ENCODE data around the gene IMMT.

The IMMT gene

DNA sequence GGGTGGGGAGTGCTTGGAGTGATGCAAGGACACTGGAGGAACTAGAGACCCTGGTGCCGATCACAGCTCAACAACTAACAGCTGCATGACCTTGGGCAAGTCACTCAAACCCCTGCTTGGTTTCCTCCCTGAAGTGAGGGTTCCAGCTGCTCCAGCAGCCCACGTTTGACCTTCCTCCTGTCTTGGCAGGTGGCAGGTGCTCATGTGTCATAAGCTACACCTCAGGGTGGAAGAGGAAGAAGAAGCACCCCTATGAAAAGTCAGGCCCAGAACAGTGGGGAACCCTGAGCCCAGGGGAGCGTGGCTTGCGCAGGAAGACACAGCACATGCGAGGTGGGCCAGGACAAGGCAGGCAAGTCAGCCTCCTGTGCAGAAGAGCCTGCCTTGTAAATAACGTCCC lies 46.3 kb upstream of the IMMT start:
- TF ChIP-seq NFIC (IDR thresholded peaks at IDR 0.05) (no peak), CREB1 (IDR thresholded peaks at IDR 0.05; ENCODE audit: low read depth) (no peak), TCF12 (IDR thresholded peaks at IDR 0.05; ENCODE audit: low read depth) (no peak), CEBPB (IDR thresholded peaks at IDR 0.05) (no peak), EGR1 (IDR thresholded peaks at IDR 0.05) (no peak), TAF1 (IDR thresholded peaks at IDR 0.05; ENCODE audit: low read depth) (no peak), TEAD4 (IDR thresholded peaks at IDR 0.05) (no peak)
- TF ChIP-seq, protein P1, sequence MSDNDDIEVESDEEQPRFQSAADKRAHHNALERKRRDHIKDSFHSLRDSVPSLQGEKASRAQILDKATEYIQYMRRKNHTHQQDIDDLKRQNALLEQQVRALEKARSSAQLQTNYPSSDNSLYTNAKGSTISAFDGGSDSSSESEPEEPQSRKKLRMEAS (IDR thresholded peaks at IDR 0.05): no peak

DNA sequence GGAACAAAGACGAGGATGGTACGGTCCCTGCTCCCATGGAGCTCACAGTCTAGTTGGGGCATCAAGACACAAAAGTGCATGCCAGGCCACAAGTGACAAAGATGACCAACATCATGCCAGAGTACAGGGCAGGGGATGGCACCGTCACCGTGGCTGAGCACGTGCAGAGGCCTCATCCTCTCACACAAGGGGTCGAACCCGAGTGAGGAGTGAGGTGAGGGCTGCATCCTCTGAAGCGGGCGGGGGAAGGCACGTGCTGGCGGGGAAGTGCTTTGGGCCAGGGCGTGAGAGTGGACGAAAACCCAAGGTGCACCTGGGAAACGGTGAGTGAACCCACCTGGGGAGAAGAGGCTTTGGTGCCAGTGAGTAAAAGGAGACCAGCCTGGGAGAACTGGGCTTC lies 45.0 kb upstream of the IMMT start:
- TF ChIP-seq TCF12 (IDR thresholded peaks at IDR 0.05; ENCODE audit: low read depth) (no peak), YY1 (IDR thresholded peaks at IDR 0.05; ENCODE audit: low read depth) (no peak), NFIC (IDR thresholded peaks at IDR 0.05) (no peak), EGR1 (IDR thresholded peaks at IDR 0.05) (no peak), ZBTB7A (IDR thresholded peaks at IDR 0.05; ENCODE audit: low read depth) (no peak), CREB1 (IDR thresholded peaks at IDR 0.05; ENCODE audit: low read depth) (no peak), RAD21 (IDR thresholded peaks at IDR 0.05; ENCODE audit: low read depth) (no peak), CEBPB (IDR thresholded peaks at IDR 0.05) (no peak), TAF1 (IDR thresholded peaks at IDR 0.05; ENCODE audit: low read depth) (no peak), EP300 (IDR thresholded peaks at IDR 0.05; ENCODE audit: borderline replicate concordance) (no peak), TEAD4 (IDR thresholded peaks at IDR 0.05) (no peak), FOXM1 (IDR thresholded peaks at IDR 0.05; ENCODE audit: borderline replicate concordance, low read depth) (no peak), USF1 (IDR thresholded peaks at IDR 0.05) (no peak)
- TF ChIP-seq, protein P1 (IDR thresholded peaks at IDR 0.05): no peak
- TF ChIP-seq, protein P2, sequence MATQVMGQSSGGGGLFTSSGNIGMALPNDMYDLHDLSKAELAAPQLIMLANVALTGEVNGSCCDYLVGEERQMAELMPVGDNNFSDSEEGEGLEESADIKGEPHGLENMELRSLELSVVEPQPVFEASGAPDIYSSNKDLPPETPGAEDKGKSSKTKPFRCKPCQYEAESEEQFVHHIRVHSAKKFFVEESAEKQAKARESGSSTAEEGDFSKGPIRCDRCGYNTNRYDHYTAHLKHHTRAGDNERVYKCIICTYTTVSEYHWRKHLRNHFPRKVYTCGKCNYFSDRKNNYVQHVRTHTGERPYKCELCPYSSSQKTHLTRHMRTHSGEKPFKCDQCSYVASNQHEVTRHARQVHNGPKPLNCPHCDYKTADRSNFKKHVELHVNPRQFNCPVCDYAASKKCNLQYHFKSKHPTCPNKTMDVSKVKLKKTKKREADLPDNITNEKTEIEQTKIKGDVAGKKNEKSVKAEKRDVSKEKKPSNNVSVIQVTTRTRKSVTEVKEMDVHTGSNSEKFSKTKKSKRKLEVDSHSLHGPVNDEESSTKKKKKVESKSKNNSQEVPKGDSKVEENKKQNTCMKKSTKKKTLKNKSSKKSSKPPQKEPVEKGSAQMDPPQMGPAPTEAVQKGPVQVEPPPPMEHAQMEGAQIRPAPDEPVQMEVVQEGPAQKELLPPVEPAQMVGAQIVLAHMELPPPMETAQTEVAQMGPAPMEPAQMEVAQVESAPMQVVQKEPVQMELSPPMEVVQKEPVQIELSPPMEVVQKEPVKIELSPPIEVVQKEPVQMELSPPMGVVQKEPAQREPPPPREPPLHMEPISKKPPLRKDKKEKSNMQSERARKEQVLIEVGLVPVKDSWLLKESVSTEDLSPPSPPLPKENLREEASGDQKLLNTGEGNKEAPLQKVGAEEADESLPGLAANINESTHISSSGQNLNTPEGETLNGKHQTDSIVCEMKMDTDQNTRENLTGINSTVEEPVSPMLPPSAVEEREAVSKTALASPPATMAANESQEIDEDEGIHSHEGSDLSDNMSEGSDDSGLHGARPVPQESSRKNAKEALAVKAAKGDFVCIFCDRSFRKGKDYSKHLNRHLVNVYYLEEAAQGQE (IDR thresholded peaks at IDR 0.05; ENCODE audit: low read depth): no peak

GRCh38 chr2:86239745-86240144 lies 44.5 kb upstream of the IMMT start:
- TF ChIP-seq TEAD4 (IDR thresholded peaks at IDR 0.05) (no peak), CREB1 (IDR thresholded peaks at IDR 0.05; ENCODE audit: low read depth) (no peak), ZBTB7A (IDR thresholded peaks at IDR 0.05; ENCODE audit: low read depth) (no peak), YY1 (IDR thresholded peaks at IDR 0.05; ENCODE audit: low read depth) (no peak), TCF12 (IDR thresholded peaks at IDR 0.05; ENCODE audit: low read depth) (no peak), RAD21 (IDR thresholded peaks at IDR 0.05; ENCODE audit: low read depth) (no peak), CEBPB (IDR thresholded peaks at IDR 0.05) (no peak), FOXM1 (IDR thresholded peaks at IDR 0.05; ENCODE audit: borderline replicate concordance, low read depth) (no peak), TAF1 (IDR thresholded peaks at IDR 0.05; ENCODE audit: low read depth) (no peak), USF1 (IDR thresholded peaks at IDR 0.05) (no peak), NFIC (IDR thresholded peaks at IDR 0.05) (no peak), EP300 (IDR thresholded peaks at IDR 0.05; ENCODE audit: borderline replicate concordance) (no peak)
- TF ChIP-seq, protein P2 (IDR thresholded peaks at IDR 0.05; ENCODE audit: low read depth): no peak
- TF ChIP-seq, protein P1 (IDR thresholded peaks at IDR 0.05): no peak

GRCh38 chr2:86239326-86239725 lies 44.1 kb upstream of the IMMT start:
- TF ChIP-seq RAD21 (IDR thresholded peaks at IDR 0.05; ENCODE audit: low read depth) (no peak), EP300 (IDR thresholded peaks at IDR 0.05; ENCODE audit: borderline replicate concordance) (no peak), FOXM1 (IDR thresholded peaks at IDR 0.05; ENCODE audit: borderline replicate concordance, low read depth) (no peak), NFIC (IDR thresholded peaks at IDR 0.05) (no peak), YY1 (IDR thresholded peaks at IDR 0.05; ENCODE audit: low read depth) (no peak), USF1 (IDR thresholded peaks at IDR 0.05) (no peak)

- TF ChIP-seq USF1 (IDR thresholded peaks at IDR 0.05) (no peak), NFIC (IDR thresholded peaks at IDR 0.05) (no peak), CEBPB (IDR thresholded peaks at IDR 0.05) (no peak), EP300 (IDR thresholded peaks at IDR 0.05; ENCODE audit: borderline replicate concordance) (no peak), EGR1 (IDR thresholded peaks at IDR 0.05) (no peak), TAF1 (IDR thresholded peaks at IDR 0.05; ENCODE audit: low read depth) (no peak), YY1 (IDR thresholded peaks at IDR 0.05; ENCODE audit: low read depth) (no peak), TCF12 (IDR thresholded peaks at IDR 0.05; ENCODE audit: low read depth) (no peak), CREB1 (IDR thresholded peaks at IDR 0.05; ENCODE audit: low read depth) (no peak), FOXM1 (IDR thresholded peaks at IDR 0.05; ENCODE audit: borderline replicate concordance, low read depth) (no peak), RAD21 (IDR thresholded peaks at IDR 0.05; ENCODE audit: low read depth) (no peak), ZBTB7A (IDR thresholded peaks at IDR 0.05; ENCODE audit: low read depth) (no peak), TEAD4 (IDR thresholded peaks at IDR 0.05) (no peak)
- TF ChIP-seq, protein P1 (IDR thresholded peaks at IDR 0.05): no peak
- TF ChIP-seq, protein P2 (IDR thresholded peaks at IDR 0.05; ENCODE audit: low read depth): no peak
Measured at GRCh38 chr2:86238354-86238753, 43.1 kb upstream of the IMMT start.
